IPS-15b (cell line): ENCODE measurements around the gene PAK6.

Experiments
- H3K27me3 ChIP-seq: one replicate; pipeline ENCODE4 v1.6.1; 2013; ENCODE audit warnings: low read length; ENCODE audit not compliant: control insufficient read depth, insufficient read depth
- H3K36me3 ChIP-seq: one replicate; pipeline ENCODE4 v1.6.1; 2013; ENCODE audit warnings: low read length; ENCODE audit not compliant: control insufficient read depth, insufficient read depth
- H3K4me1 ChIP-seq: one replicate; pipeline ENCODE4 v1.6.1; 2013; ENCODE audit warnings: mild to moderate bottlenecking, low read length; ENCODE audit not compliant: control insufficient read depth, insufficient read depth
- H3K4me3 ChIP-seq: one replicate; pipeline ENCODE4 v1.5.1; 2013; ENCODE audit warnings: low read depth, low read length
- H3K9ac ChIP-seq: one replicate; pipeline ENCODE4 v1.6.1; 2013; ENCODE audit warnings: low read depth, mild to moderate bottlenecking, low read length
- H3K9me3 ChIP-seq: one replicate; pipeline ENCODE4 v1.6.1; 2013; ENCODE audit warnings: mild to moderate bottlenecking, low read length; ENCODE audit not compliant: control insufficient read depth, insufficient read depth

The PAK6 gene

DNA sequence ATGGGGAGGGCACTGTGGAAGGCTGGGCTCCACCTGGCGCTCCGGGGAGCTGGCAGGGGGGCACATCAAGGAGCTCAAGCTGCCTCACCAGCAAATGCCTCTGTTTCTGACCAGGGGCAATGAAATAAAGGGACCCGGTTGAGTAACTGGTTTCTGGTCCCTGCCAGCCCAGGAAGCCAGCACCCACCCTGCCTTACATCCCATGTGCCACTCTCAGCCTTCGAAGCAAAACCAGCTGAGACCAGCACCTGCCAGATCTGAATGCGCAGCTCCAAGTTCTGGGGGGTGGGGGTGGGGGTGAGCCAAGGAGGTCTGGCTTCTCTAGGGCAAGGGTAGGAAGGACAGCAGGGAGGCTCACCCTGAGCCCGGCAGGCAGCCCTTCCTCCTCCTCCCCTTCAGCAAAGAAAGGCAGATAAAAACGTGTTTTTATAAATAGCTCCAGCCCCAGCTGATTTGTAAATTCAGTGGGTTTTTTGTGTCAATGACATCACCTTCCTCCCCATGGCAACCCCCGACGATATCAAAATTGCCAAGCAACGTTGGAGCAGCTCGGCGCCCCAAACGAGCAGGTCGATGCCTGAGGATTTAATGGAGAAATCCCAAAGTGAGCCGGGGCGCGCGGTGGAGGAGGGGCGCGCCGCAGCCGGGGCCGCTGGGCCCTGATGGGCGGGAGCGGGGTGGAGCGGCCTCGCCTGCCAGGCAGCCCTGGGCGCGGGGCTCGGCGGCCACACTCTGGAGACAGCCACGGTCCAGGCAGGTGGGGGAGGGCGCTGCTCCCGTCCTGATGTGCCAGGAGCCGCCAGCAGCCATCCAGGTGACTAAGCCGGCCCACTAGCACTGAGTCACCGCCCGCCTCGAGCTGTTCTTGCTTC, at the start of gene PAK6:
Gene PAK6 (plus strand): TSS at position 532 of the 872 bp plus-strand sequence. CDS start 25,723 bp downstream, outside the sequence.
- H3K4me3 ChIP-seq: peak within 1 kb of the TSS; percentile 30

DNA sequence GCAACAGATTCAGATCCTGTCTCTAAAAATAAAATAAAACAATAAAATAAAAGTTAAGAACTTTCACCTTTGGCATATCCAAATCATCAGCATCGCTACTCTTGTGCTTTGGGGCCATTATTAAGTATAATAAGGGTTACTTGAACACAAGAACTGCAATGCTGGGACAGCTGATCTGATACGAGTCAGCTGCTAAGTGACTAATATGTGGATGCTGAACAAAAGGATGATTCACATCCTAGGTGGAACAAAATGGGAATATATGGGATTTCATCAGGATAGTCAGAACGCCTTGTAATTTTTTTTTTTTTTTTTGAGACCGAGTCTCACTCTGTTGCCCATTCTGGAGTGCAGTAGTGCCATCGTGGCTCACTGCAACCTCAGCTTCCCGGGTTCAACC, 48.3 kb upstream of the PAK6 start:
- Histone ChIP-seq H3K9me3 (no peaks in the 10 kb centered on the region), H3K4me1 (no peaks in the 10 kb centered on the region), H3K36me3 (peaks cover 22% of the 10 kb centered on the region), H3K9ac (no peak overlapping the region), H3K4me3 (no peak overlapping the region), H3K27me3 (no peaks in the 10 kb centered on the region)

More for the DNA sequence above, at the start of gene PAK6:
- no peaks in the 10 kb centered on the region for H3K36me3 ChIP-seq
- H3K9ac ChIP-seq: peak within 1 kb of the TSS; percentile 37
- H3K27me3 ChIP-seq: peaks cover 2% of the 10 kb centered on the region
- no peaks in the 10 kb centered on the region for H3K9me3 ChIP-seq
- H3K4me1 ChIP-seq: peaks cover 4% of the 10 kb centered on the region

DNA sequence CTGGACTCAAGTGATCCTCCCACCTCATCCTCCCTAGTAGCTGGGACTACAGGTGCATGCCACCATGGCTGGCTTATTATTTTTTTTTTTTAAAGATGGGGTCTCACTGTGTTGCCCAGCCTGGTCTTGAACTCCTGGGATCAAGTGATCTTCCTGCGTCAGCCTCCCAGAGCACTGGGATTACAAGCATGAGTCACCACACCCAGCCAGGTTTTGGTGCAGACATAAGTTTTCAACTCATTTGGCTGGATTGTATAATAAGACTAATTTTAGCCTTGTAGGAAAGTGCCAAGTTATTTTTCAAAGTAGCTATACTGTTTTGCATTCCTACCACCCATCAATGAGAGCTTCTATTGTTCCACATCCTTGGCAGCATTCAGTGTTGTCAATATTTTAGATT, 45.9 kb upstream of the PAK6 start:
- H3K4me3 ChIP-seq: no peak overlapping the region
- no peaks in the 10 kb centered on the region for H3K27me3 ChIP-seq
- no peak overlapping the region for H3K9ac ChIP-seq
- no peaks in the 10 kb centered on the region for H3K9me3 ChIP-seq
- peaks cover 26% of the 10 kb centered on the region for H3K36me3 ChIP-seq
- no peaks in the 10 kb centered on the region for H3K4me1 ChIP-seq

DNA sequence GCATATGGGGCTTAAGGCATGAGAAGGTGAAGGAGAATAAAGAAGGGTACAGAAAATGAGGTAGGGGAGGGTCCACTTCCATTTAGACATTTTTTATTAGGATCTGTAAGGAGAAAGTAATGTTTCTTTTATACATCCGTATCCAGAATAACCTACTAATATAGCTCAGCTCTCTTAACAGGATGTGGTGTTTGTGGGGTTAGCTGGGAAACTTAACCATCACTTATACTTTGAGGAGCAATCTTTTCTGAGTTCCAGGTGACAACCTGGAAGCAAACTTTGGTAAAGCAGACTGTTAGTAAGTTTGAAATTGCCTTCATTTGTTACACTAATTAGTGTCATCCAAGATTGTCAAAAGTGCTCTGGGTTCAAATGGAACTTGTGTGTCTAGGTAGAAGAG, 41.4 kb upstream of the PAK6 start:
- Histone ChIP-seq H3K4me1 (no peaks in the 10 kb centered on the region), H3K27me3 (no peaks in the 10 kb centered on the region), H3K9me3 (no peaks in the 10 kb centered on the region), H3K9ac (no peak overlapping the region), H3K36me3 (peaks cover 22% of the 10 kb centered on the region), H3K4me3 (no peak overlapping the region)

DNA sequence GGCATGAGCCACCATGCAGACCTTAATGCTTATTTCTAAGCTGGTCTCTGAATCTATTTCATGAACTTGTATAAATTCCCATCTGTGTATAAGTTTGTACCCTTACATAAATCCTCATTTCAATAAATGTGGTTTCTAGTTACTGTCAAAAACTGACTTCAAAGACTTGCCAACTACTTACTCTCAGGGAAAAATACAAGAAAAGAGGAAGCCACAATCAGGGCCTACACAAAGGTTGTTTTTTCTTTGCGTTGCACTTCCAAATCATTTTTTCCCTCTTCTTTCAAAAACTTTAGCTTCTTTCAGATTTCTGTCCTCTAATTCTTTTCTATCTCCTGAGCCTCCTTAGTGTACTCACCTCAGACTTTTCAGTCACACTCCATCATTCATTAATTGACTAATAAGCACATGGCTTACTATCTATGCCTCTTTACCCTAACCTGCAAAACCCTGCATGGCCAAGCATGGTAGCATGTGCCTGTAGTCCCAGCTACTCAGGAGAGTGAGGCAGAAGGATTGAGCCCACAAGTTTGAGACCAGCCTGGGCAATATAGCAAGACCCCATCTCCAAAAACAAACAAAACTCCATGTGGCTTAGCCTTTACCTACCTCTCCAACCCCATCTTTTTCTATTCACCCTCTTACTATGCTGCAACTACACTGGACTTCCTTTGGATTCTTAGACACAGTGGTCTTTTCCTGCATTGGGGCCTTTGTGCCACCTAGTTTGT, 40.3 kb upstream of the PAK6 start:
- Histone ChIP-seq H3K27me3 (no peaks in the 10 kb centered on the region), H3K4me3 (no peak overlapping the region), H3K36me3 (peaks cover 26% of the 10 kb centered on the region), H3K4me1 (no peaks in the 10 kb centered on the region), H3K9ac (no peak overlapping the region), H3K9me3 (no peaks in the 10 kb centered on the region)

DNA sequence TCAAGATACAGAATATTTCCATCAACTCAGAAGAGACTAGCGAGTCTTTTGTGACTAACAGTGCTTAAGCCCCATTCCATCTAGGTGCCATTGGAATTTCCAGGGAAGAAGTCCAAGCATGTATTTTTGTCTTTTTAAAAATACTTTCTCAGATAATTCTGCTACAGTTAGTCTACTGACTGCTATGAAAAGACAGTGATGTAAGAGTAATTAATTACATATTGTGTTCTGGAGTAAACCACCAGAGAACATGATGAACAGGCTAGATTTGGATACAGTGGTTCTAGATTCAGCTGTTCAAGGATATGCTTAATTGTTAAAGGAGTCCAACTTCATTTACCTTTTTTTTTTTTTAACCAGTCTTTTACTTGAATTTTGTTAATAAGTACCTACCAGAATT, 34.8 kb upstream of the PAK6 start:
- Histone ChIP-seq H3K4me1 (no peaks in the 10 kb centered on the region), H3K27me3 (no peaks in the 10 kb centered on the region), H3K4me3 (no peak overlapping the region), H3K36me3 (peaks cover 35% of the 10 kb centered on the region), H3K9me3 (no peaks in the 10 kb centered on the region), H3K9ac (no peak overlapping the region)

DNA sequence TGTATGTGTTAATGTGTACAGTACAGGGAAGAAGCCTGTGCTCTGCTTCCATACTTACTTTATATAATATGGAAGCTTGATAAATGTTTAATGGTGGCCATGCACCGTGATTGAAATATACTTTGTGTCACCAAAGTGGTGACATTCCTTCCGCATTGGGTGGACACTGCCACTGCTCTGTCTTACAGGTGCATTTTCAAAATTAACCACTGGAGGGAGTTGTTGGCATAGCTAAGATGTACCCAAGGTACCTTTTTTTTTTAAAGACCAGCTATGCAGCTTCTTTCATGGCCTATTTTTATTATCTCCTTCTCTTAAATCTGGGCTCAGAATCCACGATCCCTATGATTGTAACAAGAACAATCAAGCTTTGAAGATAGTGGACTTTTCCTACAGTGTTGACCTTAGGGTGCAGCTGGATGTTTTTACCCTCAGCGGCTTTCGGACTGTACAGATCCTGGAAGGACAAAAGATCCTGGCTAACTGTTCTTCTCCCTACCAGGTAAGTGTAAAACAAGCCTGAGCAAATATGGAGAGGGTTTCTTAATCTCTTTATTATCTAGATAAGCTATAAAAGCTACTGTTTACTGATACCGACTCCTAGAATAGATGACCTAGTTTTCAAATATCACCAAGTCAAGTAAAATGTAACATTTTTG, 21.6 kb upstream of the PAK6 start:
- no peak overlapping the region for H3K9ac ChIP-seq
- no peak overlapping the region for H3K4me3 ChIP-seq
- no peaks in the 10 kb centered on the region for H3K4me1 ChIP-seq
- H3K27me3 ChIP-seq: no peaks in the 10 kb centered on the region
- H3K9me3 ChIP-seq: no peaks in the 10 kb centered on the region
- peaks cover 30% of the 10 kb centered on the region for H3K36me3 ChIP-seq

DNA sequence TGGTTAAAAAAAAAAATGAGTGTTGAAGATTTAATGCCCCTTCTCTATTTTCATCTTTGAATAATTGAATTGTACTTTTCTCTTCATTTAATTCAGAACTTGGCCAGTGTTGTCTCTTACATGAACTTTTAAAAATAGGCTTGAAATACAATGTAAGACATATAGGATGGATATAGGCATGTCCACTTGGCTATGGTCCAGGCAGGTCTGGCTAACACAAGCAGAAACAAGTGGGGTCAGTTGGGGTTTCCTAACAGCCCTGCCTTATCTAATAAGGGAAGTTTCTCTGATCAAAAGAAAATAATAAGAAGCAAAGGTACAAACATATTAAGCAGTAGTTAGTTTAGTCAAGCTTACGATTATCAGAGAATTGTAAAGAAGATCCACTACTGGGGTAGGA, 19.1 kb upstream of the PAK6 start:
- Histone ChIP-seq H3K9ac (no peak overlapping the region), H3K4me3 (no peak overlapping the region), H3K4me1 (no peaks in the 10 kb centered on the region), H3K27me3 (no peaks in the 10 kb centered on the region), H3K9me3 (no peaks in the 10 kb centered on the region), H3K36me3 (peaks cover 14% of the 10 kb centered on the region)

DNA sequence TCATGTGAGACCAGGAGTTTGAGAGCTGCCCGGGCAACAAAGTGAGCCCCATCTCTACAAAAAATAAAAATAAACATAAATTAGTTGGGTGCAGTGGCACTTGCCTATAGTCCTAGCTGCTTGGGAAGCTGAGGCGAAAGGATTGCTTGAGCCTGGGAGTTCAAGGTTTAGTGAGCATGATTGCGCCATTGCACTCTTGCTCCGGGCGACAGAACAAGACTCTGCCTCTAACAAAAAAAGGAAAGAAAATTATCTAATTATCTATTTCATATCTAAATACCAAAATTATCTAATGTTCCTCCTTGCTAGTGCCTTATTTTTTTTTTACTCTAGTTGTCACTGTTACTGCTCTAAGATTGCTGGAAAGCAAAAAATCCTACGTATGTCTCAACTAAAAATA, 16.7 kb upstream of the PAK6 start:
- Histone ChIP-seq H3K36me3 (peaks cover 14% of the 10 kb centered on the region), H3K4me3 (no peak overlapping the region), H3K4me1 (no peaks in the 10 kb centered on the region), H3K9ac (no peak overlapping the region), H3K9me3 (no peaks in the 10 kb centered on the region), H3K27me3 (no peaks in the 10 kb centered on the region)

DNA sequence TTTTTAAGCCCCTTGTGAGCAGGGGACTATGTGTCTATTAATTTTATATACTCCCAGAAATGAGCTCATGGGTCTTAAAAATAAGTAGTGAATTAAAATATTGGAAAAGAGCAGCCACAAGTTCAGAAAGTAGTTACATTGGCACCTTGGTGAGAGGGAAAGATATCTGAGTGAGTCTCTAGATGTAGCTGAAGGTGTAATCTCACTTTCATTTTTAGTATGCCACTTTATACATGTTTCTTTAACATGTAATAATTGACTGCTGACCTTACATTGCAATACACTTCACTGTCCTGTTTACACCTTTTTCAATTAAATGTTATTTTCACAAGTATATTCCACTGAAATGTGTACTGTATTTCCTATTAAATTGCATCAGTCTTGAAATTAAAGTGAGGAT, 12.1 kb upstream of the PAK6 start:
- Histone ChIP-seq H3K9me3 (no peaks in the 10 kb centered on the region), H3K9ac (no peak overlapping the region), H3K36me3 (peaks cover 10% of the 10 kb centered on the region), H3K4me1 (no peaks in the 10 kb centered on the region), H3K4me3 (no peak overlapping the region), H3K27me3 (no peaks in the 10 kb centered on the region)

DNA sequence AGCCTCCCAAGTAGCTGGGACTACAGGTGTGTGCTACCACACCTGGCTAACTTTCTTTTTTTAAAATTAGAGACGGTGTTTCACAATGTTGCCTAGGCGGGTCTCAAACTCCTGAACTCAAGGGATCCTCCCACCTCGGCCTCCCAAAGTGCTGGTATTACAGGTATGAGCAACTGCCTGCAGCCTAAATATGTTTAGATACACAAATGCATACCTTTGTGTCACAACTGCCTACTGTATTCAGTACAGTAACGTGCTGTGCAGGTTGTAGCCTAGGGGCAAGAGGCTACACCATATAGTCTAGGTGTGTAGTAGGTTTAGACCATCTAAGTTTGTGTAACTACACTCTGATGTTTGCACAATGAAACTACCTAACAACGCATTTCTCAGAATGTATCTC, 9.5 kb upstream of the PAK6 start:
- no peaks in the 10 kb centered on the region for H3K4me1 ChIP-seq
- no peak overlapping the region for H3K4me3 ChIP-seq
- H3K9me3 ChIP-seq: no peaks in the 10 kb centered on the region
- H3K36me3 ChIP-seq: peaks cover 10% of the 10 kb centered on the region
- H3K27me3 ChIP-seq: no peaks in the 10 kb centered on the region
- H3K9ac ChIP-seq: no peak overlapping the region
